GM19395 (cell line): ENCODE measurements around the gene MST1R.
"Not testable (repeated sequence)": the region's sequence is repeated elsewhere in the genome, so short reads cannot be mapped to it uniquely, and the experiment has no call there.

Experiments
- ATAC-seq: cut with Tn5 transposase; IDR thresholded peaks from one replicate; pipeline ENCODE4 v1.9.1; 2021; ENCODE audit warnings: mild to moderate bottlenecking, moderate library complexity; ENCODE audit not compliant: unreplicated experiment

Gene MST1R

DNA sequence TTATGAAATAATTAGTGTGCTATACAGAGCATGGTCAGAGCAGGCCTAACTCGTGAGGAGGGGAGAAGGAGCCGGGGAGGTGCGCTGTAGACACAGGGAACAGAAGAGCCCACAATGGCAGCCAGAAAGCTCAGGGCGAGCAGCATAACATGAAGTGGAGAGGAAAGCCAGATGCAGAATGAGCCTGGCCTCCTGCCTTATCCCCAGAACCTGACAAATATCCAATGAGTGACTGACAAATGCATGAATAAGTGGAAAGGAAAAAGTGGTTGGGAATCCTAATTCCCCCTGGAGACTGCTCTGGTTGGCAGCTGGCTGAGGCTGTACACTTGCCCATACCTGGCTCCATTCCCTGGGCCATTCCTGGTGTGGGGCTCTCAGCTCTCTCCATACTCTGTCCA, 9.2 kb upstream of the MST1R start:
- no peak for ATAC-seq

- ATAC-seq: no peak
Measured at GRCh38 chr3:49911611-49912010, 7.9 kb upstream of the MST1R start.

GRCh38 chr3:49911124-49911420, 7.4 kb upstream of the MST1R start:
- no peak for ATAC-seq

GRCh38 chr3:49910409-49911123, 6.9 kb upstream of the MST1R start:
- ATAC-seq: no peak

- no peak for ATAC-seq
Measured at GRCh38 chr3:49908373-49909199, 4.9 kb upstream of the MST1R start.

GRCh38 chr3:49906073-49906743, 2.5 kb upstream of the MST1R start:
- no peak for ATAC-seq

- not testable (repeated sequence) for ATAC-seq
Measured at GRCh38 chr3:49904448-49904847, 775 bp upstream of the MST1R start.

DNA sequence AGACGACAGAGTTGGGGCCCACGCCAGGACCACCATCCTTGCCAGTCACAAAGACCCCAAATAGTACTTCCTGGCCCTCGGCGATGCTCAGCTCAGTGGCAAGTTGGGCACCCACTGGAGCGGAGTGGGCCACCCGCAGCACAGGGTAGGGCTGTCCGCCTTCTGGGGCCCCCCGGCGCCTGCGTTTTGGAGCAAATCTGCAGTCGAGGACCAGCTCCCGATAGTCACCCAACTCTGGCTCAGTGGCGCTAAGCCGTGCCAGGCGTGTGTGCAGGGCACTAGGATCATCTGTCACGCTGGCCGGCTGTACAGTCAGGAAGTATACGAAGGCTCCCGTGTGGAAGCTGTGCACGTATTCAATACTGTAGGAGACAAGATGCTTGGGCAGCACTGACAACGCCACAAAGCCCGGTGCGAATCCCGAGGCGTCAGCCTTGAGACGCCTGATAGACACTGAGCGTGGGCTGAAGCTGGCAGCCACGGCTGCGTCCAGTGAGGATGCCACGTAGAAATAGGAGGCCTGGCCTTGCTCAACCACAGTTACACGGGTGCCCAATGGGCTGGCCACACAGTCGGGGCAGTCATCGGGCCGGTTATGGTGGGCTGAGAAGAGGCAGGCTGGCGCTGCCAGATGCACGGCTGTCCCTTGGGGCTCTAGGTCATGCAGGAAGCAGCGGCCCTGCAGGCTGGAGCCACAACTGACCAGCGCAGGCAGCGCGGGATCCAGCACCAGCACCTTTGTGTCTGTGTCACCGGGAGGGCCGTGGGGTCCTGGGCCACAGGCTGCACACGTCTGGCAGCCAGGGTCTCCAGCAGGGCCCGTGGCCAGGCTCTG, 945 bp downstream of the MST1R start:
- no peak for ATAC-seq

DNA sequence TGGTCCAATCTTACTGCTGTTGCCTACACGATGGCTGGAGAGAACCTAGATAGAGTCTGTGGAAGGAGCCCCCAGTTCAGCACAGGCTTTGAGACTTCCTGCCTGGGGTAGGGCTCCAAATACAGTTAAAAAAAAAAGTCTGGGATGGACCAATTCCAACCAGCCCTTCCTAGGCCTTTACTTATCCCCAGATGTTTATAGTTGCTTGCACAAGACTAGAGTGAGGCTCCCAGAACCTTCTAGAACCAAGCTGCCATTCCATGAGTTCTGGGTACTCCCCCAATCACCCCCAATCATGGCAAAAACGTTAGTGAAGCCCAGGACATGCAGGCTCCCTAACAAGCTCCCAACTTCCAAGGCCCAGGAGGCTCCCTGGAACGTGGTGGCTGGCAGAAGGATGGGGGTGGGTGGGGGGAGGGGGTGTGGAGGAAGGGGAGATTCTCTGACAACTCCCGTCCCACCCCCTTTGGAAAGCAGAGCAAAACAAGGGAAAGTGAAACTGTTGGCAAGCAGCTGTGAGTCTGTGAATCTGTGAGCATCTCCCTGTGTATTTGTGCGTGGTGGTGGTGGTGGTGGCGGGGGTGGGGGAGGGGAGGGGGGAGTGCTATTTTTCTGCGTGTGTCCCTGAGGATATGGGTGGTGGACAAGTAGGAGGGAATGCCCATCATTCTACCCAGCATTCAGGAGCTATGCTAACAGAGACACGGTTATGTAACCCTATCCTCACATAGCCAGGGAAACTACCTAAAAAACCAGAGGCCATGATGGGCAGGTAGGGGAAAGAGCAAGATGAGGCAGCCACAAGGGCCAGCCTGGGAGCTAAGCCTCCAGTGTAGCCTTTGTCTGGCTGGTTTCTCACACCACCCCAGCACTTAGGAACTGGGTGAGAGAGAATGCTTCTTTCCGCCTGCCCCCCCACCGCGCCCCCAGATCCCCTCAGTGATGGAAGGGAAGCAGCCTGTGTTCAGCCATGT, 2.0 kb downstream of the MST1R start:
- ATAC-seq: no peak

DNA sequence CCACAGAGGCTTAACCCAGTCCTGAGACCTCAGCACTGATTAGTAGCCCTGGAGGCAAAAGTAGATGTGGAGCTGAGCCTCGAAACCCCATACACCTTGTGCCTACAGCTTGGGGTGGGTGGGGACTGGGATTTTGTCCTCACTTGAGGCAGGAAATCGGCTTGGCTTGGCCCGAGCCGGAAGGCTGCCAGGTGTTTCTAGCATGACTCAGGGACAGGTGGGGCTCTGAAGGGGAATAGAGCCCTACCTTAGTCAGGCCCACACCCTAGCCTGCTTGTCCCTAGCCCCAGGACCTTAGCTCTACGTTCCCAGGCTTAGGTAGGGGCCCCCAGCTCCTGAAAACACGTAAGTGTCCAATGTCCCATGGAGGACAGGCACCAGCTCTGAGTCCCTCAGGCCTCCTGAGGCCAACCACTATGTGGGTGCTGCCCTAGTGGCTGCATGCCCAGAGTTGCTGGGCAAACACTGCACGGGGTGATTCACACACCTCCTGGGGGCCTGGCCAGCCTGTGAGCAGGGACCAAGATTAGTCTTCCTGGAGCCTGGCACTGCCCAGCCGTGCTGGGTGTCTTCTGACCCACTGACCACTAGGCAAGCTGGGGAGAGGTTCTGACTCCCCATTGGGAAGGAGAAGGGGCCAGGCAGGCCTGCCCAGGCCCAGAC, 3.1 kb downstream of the MST1R start:
- no peak for ATAC-seq

DNA sequence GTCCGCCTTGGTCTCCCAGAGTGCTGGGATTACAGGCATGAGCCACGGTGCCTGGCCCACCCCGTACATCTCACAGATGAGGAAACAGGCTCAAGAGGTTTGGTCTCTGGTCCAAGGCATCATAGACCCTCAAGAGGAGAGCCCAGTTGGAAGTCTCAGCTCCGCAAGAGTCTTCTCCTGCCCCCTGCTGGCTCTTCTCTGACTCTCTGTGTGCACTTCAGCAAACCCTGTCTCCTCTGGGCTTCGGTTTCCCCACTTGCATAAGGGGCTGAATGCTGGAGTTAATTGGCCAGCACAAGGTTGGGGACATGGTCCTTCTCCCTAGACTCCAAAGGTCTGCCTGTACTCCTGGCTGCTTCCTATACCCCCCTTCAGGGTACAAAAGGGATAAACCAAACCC, 3.9 kb downstream of the MST1R start:
- ATAC-seq: no peak

DNA sequence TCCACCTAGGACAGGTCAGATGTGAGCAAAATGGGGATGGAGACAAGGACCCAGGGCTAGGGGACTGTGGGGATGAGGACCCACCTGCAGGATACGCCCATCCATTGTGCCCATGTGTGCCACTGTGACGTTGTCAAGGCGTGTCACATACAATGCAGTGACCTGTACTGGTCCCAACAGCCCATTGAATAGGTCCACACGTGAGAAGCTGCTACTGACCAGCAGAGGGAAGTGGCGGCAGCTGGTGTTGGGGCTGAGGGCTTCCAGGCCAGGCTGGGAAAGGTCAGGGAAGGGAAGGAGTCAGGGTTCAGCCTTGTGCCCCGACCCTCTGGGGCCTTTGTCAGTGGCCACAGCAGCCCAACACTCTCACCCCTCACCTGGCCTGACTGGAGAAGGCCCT, 4.7 kb downstream of the MST1R start:
- ATAC-seq: no peak

- no peak for ATAC-seq
Measured at GRCh38 chr3:49896345-49896744, 7.3 kb downstream of the MST1R start.

- no peak for ATAC-seq
Measured at GRCh38 chr3:49895791-49896190, 7.9 kb downstream of the MST1R start.

- no peak for ATAC-seq
Measured at GRCh38 chr3:49889296-49889695, 14.4 kb downstream of the MST1R start.

- ATAC-seq: no peak
Measured at GRCh38 chr3:49886922-49887265, 16.8 kb downstream of the MST1R start.

DNA sequence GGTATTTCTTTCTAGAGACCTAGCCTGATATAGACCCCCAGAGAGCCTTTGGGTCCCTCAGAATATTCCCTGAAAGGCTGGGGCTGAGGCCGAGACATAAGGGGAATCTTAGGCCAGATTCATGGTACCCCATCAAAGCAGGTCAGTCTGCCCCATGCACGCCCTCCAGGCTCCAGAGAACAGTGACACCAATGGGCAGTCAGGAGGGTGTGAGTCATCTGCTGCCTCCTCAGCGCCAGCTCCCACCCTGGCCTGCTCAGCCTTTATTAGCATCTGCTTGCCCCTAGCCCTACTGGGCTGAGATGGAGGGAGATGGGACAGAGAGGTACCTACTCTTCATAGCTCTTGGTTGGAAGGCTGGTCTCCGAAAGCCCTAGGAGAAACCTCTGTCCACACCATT, 19.7 kb downstream of the MST1R start:
- ATAC-seq: no peak

- ATAC-seq: no peak
Measured at GRCh38 chr3:49882166-49882565, 21.5 kb downstream of the MST1R start.

DNA sequence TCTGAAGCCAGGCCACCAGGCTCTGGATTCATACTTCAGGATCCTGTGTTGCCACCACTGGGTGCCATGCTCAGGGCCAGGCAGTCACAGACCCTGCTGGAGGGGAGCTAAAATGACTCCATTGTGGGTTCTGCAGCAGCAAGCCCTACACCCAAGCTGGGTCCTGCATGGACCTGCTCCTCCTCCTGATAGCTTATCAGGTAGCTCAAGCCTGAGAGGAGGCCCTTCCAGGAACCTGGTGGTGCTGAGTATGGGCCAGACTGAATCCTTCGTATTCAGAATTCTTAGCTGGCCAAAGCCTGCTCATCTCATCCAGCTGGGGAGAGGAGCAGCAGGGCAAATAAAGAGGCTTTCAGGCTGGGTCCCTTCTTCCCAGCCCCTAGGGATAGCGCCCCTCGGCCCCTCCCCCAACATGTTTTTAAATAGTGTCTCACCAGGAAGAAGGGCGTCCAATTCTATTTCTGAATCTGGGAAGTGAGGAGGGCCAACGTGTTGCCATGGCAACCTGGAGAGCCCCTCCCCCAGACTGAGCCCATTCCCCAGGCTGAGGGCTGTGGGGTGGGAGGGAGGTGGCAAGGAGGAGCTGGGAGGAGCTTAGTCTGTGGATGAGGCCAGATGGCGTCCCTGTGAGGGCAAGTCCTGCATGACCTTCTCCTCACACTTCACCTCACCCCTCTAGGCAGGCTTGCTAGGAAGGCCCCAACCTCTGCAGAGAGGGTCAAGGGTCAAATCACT, 22.9 kb downstream of the MST1R start:
- ATAC-seq: no peak
